HPDE6-E6E7 (cell line): Measurements from ENCODE around the gene UNC13D.
"Not testable (repeated sequence)": the region's sequence is repeated elsewhere in the genome, so short reads cannot be mapped to it uniquely, and the experiment has no call there.

ENCODE experiments used
- DNase-seq: peaks from one replicate; pipeline ENCODE4 v3.0.0; 2011; ENCODE audit warnings: missing footprints; ENCODE audit errors: extremely low spot score

The UNC13D gene

GRCh38 chr17:75820094-75821080 is 23.8 kb downstream of the UNC13D start:
- DNase-seq = no peak

GRCh38 chr17:75819678-75820077 is 24.5 kb downstream of the UNC13D start:
- no peak for DNase-seq

DNA sequence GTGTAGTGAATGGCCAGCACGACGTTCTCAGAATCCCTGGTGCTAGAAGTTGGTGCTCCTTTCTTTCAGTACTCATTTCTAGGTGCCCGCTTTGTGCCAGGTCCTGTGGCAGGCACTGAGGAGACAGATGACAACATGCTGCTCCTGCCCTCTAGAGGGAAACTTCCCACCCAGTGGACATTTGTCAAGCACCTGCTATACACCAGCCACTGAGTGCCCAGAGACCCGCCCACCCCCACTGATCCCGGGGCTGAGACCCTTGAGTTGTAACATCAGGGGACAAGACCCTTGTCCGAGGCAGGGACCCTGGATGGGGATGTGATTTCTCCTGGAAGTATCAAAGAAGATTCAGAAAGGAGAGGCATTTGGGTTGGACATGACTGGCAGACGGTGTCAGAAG is 25.1 kb downstream of the UNC13D start:
- DNase-seq = no peak

DNA sequence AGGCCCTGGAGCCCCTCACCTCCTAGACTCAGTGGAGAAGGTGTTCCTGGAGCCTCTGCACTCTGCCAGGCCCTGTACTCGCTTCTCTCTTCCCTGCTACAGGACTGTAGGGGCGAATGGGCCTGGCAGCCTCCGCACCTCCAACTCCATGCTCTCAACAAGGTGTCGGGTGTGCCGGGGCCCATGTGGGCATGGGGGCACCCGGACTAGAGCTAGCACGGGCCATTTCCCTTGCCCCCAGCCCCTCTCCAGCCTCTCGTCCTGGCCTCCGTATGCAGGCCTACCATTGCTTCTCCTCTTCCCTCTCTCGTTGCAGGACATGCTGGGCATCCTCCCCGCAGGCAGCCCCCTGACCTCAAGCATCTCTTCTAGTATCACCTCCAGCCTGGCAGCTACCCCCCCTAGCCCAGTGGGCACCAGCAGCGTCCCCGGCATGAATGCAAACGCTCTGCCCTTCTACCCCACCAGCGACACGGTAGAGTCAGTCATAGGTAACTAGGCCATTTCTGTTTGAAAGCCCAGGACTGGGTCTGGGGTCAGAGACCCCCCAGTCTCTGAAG is 25.8 kb downstream of the UNC13D start:
- DNase-seq = no peak

DNA sequence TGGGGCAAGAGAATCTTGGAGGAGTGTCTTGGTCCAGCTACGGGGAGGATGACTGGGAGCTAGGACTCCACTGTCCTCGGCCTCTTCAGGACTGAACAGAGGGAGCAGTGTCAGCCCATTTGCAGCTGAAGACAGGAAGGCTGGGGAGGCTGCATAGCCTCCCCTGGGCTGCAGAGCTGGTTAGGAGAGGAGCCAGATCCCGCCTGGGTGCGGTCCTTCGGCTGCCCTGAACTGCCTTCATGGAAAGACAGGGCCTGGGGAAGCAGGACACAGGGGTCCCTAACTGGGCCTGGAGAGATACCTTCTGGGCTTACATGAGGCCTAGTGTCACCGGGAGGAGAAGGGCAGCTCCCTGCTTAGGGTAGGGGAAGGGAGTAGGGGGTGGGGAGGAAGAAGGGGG is 26.6 kb downstream of the UNC13D start:
- DNase-seq = no peak

DNA sequence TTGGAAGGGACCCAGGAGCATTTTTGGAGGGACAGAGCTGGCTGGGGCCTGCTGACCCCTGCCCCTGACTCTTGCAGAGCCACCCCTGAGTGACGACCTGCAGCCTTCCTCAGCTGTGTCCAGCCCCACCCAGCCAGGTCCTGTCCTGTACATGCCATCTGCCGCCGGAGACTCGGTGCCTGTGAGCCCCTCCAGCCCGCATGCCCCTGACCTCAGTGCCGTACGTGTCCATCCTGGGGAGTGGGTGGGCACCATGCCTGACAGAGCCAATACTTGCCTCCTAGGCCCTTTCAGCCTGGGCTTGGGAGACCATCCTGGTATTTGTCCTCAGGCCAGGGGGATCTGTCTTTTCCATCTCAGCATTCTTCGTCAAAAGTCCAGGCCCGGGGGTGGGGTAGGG is 27.5 kb downstream of the UNC13D start:
- no peak for DNase-seq

GRCh38 chr17:75815399-75815798 is 28.8 kb downstream of the UNC13D start:
- no peak for DNase-seq

- peak; percentile 95 for DNase-seq
Observed at GRCh38 chr17:75814900-75815373, 29.3 kb downstream of the UNC13D start.

- DNase-seq = no peak
Observed at GRCh38 chr17:75814021-75814395, 30.2 kb downstream of the UNC13D start.

DNA sequence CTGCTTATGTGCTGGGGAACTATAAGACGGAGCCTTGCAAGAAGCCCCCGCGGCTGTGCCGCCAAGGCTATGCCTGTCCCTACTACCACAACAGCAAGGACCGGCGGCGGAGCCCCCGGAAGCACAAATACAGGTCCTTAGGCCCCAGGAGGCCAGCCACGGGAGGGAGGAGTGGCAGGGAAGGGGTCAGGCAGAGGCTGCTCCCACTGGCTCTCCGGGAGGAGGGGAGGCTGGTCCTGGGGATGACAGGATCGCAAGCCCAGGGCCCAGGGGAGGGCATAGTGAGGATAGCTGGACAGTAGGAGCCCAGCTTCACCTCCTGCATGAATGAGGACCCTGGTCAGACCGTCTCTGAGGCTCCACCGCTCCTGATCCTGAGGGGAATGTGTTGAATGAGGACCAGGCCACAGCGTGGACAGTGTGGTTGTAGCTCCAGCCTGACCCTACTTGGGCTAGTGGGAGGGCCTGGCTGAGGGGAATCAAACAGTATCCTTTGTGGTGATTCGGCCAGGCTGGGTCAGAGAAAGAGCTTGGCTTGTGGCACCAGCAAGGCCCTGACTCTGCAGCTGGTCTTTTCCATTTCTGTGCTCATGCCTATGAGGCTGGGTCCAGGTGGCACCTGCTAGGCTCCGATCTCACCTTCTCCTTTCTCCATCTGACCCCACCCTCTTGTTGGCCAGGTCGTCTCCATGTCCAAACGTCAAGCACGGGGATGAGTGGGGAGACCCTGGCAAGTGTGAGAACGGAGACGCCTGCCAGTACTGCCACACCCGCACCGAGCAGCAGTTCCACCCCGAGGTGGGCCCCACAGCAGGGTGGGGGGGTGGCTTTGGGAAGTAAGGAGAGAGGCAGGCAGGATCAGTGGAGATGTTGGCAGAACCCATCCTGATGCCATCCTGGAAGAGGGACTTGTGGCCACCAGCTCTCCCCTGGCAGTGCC is 30.9 kb downstream of the UNC13D start:
- no peak for DNase-seq

GRCh38 chr17:75812096-75813013 is 31.8 kb downstream of the UNC13D start:
- DNase-seq = no peak

- DNase-seq = no peak
Observed at GRCh38 chr17:75811174-75811573, 33.0 kb downstream of the UNC13D start.

DNA sequence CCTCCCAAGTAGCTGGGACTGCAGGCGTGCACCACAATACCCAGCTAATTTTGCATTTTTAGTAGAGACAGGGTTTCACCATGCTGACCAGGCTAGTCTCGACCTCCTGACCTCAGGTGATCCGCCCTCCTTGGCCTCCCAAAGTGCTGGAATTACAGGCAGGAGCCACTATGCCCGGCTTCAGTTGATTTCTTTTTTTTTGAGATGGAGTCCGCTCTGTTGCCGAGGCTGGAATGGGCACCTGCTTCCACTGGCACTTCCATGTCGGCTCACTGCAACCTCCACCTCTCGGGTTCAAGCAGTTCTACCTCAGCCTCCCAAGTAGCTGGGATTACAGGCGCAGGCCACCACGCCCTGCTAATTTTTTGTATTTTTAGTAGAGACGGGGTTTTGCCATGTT is 33.4 kb downstream of the UNC13D start:
- DNase-seq = not testable (repeated sequence)

DNA sequence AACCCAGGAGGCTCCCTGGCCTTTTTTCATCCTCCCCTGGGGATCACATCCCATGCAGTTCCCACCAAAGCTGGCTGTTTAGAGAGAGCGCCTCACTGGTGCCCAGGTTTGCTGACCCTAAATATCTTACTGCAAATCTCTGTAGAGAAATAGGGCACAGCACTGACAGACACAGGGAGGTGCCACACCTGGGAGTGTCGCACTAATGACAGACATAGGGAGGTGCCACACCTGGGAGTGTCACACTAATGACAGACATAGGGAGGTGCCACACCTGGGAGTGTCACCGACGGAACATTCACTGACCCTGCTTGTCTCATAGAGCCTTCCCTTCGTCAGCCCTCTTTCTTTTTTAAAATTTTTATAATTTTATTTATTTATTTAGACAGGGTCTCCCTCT is 34.0 kb downstream of the UNC13D start:
- DNase-seq = no peak

DNA sequence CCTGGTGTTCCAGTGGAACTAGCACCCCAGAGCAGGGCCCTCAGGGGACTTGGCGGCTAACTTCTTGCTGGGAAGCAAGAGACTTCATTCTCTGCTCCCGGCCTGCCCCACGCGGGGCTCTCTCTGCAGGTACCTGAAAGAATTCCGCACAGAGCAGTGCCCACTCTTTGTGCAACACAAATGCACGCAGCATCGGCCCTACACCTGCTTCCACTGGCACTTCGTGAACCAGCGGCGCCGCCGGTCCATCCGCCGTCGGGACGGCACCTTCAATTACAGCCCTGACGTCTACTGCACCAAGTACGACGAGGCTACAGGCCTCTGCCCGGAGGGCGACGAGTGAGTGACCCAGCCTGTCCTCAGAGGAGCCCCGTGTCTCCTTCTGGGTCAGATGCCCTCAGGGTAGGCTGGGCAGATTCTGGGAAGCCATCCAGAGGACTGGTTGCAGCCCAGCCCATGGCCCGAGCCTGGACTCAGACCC is 34.5 kb downstream of the UNC13D start:
- no peak for DNase-seq

- DNase-seq = no peak
Observed at GRCh38 chr17:75808905-75809621, 35.1 kb downstream of the UNC13D start.

GRCh38 chr17:75808549-75808904 is 35.7 kb downstream of the UNC13D start:
- DNase-seq = no peak

- no peak for DNase-seq
Observed at GRCh38 chr17:75807861-75808260, 36.3 kb downstream of the UNC13D start.

GRCh38 chr17:75806822-75807500 is 37.2 kb downstream of the UNC13D start:
- no peak for DNase-seq

DNA sequence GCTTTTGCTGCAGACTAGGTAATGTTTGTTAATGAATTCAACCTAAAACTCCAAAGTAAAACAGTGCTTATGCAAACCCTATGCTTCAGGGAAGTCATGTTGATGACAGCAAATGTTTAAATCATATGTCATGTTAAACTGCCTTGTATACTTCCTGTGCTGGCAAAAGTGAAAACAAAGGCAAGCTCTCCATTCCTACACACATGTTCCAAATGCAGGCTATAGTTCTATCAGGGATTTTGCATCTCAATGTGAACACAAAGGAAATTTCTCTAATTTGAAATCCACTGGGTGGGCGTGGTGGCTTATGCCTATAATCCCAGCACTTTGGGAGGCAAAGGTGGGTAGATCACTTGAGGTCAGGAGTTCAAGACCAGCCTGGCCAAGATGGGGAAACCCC is 40.3 kb downstream of the UNC13D start:
- no peak for DNase-seq
